H9 (cell line): ENCODE results near the gene PFN2. TPM values are rescaled to one million over a fixed set of nuclear protein-coding genes. Genes with fewer than 3 reads are reported as not detected.

Experiments used
- DNase-seq: peaks from one replicate; pipeline ENCODE4 v3.0.0-alpha.2; 2017
- H2AFZ ChIP-seq: one replicate; pipeline ENCODE4 v1.6.1; 2013; ENCODE audit warnings: mild to moderate bottlenecking, low read length, control low read depth, moderate library complexity
- H2AK5ac ChIP-seq: 2 replicates; pipeline ENCODE4 v1.6.1; 2013; ENCODE audit warnings: low read length, control low read depth, mixed read lengths; ENCODE audit not compliant: insufficient read length
- H2BK120ac ChIP-seq: one replicate; pipeline ENCODE4 v1.6.1; 2013; ENCODE audit warnings: low read depth, mild to moderate bottlenecking, low read length, control low read depth, inconsistent platforms; ENCODE audit not compliant: poor library complexity, severe bottlenecking
- H2BK12ac ChIP-seq: 2 replicates; pipeline ENCODE4 v1.6.1; 2013; ENCODE audit warnings: low read length, control low read depth, mixed read lengths, low read depth; ENCODE audit not compliant: insufficient read length
- H2BK15ac ChIP-seq: 2 replicates; pipeline ENCODE4 v1.6.1; 2013; ENCODE audit warnings: low read depth, low read length, control low read depth
- H2BK20ac ChIP-seq: one replicate; pipeline ENCODE4 v1.6.1; 2013; ENCODE audit warnings: low read depth, mild to moderate bottlenecking, low read length, control low read depth, inconsistent platforms; ENCODE audit not compliant: poor library complexity, severe bottlenecking
- H2BK5ac ChIP-seq: 2 replicates; pipeline ENCODE4 v1.6.1; 2013; ENCODE audit warnings: low read length, control low read depth, mixed read lengths; ENCODE audit not compliant: insufficient read length
- H3K14ac ChIP-seq: 2 replicates; pipeline ENCODE4 v1.6.1; 2013; ENCODE audit warnings: low read length, control low read depth; ENCODE audit not compliant: insufficient read depth
- H3K18ac ChIP-seq: 2 replicates; pipeline ENCODE4 v1.6.1; 2013; ENCODE audit warnings: low read depth, mild to moderate bottlenecking, mixed read lengths, low read length, control low read depth; ENCODE audit not compliant: insufficient read length
- H3K23ac ChIP-seq: 2 replicates; pipeline ENCODE4 v1.6.1; 2013; ENCODE audit warnings: low read length, control low read depth, mixed read lengths, low read depth; ENCODE audit not compliant: insufficient read length
- H3K23me2 ChIP-seq: 2 replicates; pipeline ENCODE4 v1.6.1; 2013; ENCODE audit warnings: low read depth, mild to moderate bottlenecking, mixed read lengths, low read length, control low read depth; ENCODE audit not compliant: insufficient read length, poor library complexity, severe bottlenecking
- H3K27ac ChIP-seq: 2 replicates; pipeline ENCODE4 v1.5.1; 2013; ENCODE audit warnings: low read length, control low read depth, mixed read lengths, low read depth; ENCODE audit not compliant: insufficient read length
- H3K27me3 ChIP-seq: 2 replicates; pipeline ENCODE4 v1.6.1; 2013; ENCODE audit warnings: low read length, control low read depth, inconsistent platforms; ENCODE audit not compliant: insufficient read depth
- H3K4ac ChIP-seq: 2 replicates; pipeline ENCODE4 v1.6.1; 2013; ENCODE audit warnings: low read depth, mild to moderate bottlenecking, control low read depth, inconsistent platforms, low read length, moderate library complexity
- H3K4me1 ChIP-seq: 2 replicates; pipeline ENCODE4 v1.6.1; 2013; ENCODE audit warnings: low read length, control low read depth, inconsistent platforms; ENCODE audit not compliant: insufficient read depth
- H3K4me2 ChIP-seq: 2 replicates; pipeline ENCODE4 v1.6.1; 2013; ENCODE audit warnings: low read length, control low read depth, mixed read lengths; ENCODE audit not compliant: insufficient read length, insufficient read depth
- H3K56ac ChIP-seq: 2 replicates; pipeline ENCODE4 v1.6.1; 2013; ENCODE audit warnings: low read depth, mild to moderate bottlenecking, mixed read lengths, low read length, control low read depth; ENCODE audit not compliant: insufficient read length
- H3K79me1 ChIP-seq: 2 replicates; pipeline ENCODE4 v1.6.1; 2013; ENCODE audit warnings: low read depth, mild to moderate bottlenecking, moderate library complexity, low read length, control low read depth, inconsistent platforms; ENCODE audit not compliant: insufficient read depth, poor library complexity, severe bottlenecking
- H3K79me2 ChIP-seq: 2 replicates; pipeline ENCODE4 v1.6.1; 2013; ENCODE audit warnings: low read length, control low read depth, inconsistent platforms; ENCODE audit not compliant: insufficient read depth
- H3K9ac ChIP-seq: 2 replicates; pipeline ENCODE4 v1.6.1; 2013; ENCODE audit warnings: low read length, control low read depth, mixed read lengths; ENCODE audit not compliant: insufficient read length; ENCODE audit errors: extremely low read depth
- H3K9me3 ChIP-seq: one replicate; pipeline ENCODE4 v1.6.1; 2013; ENCODE audit warnings: low read depth, low read length, inconsistent platforms; ENCODE audit not compliant: control insufficient read depth
- H3T11ph ChIP-seq: one replicate; pipeline ENCODE4 v1.6.1; 2013; ENCODE audit warnings: mild to moderate bottlenecking, low read length, control low read depth, inconsistent platforms
- H4K20me1 ChIP-seq: one replicate; pipeline ENCODE4 v1.6.1; 2013; ENCODE audit not compliant: control insufficient read depth, insufficient read length, insufficient read depth
- H4K5ac ChIP-seq: 2 replicates; pipeline ENCODE4 v1.6.1; 2013; ENCODE audit warnings: low read depth, mild to moderate bottlenecking, mixed read lengths, low read length, control low read depth; ENCODE audit not compliant: insufficient read length
- H4K8ac ChIP-seq: replicated peaks from 2 replicates; pipeline ENCODE4 v1.6.1; 2013; ENCODE audit warnings: low read length, control low read depth, mixed read lengths, low read depth; ENCODE audit not compliant: insufficient read length
- H4K91ac ChIP-seq: 2 replicates; pipeline ENCODE4 v1.6.1; 2013; ENCODE audit warnings: low read depth, mild to moderate bottlenecking, moderate library complexity, mixed read lengths, low read length, control low read depth; ENCODE audit not compliant: insufficient read length
- H3K27ac Mint-ChIP-seq, 3 experiments: 2 replicates in 2 of 3; 3 replicates in 1 of 3; pipeline ENCODE4 v1.8.0; 2020 to 2021; ENCODE audit warnings: mixed read lengths in 3 of 3, mild to moderate bottlenecking in 1 of 3, moderate library complexity in 1 of 3
- H3K27me3 Mint-ChIP-seq: 2 replicates; pipeline ENCODE4 v1.8.0; 2021; ENCODE audit warnings: low read depth, mild to moderate bottlenecking, moderate library complexity, mixed read lengths
- H3K36me3 Mint-ChIP-seq, 3 experiments: 2 replicates in 2 of 3; 3 replicates in 1 of 3; pipeline ENCODE4 v1.8.0; 2020 to 2021; ENCODE audit warnings: low read depth in 3 of 3, mixed read lengths in 3 of 3; ENCODE audit not compliant: insufficient read depth in 1 of 3
- H3K4me1 Mint-ChIP-seq, 2 experiments: 2 replicates each; pipeline ENCODE4 v1.8.0; 2020; ENCODE audit warnings: mixed read lengths in 2 of 2
- H3K4me3 Mint-ChIP-seq, 2 experiments: 2 replicates in 1 of 2; 3 replicates in 1 of 2; pipeline ENCODE4 v1.8.0; 2020 to 2021; ENCODE audit warnings: mild to moderate bottlenecking in 2 of 2, mixed read lengths in 2 of 2, moderate library complexity in 1 of 2
- H3K9me3 Mint-ChIP-seq, 2 experiments: 2 replicates in 1 of 2; 3 replicates in 1 of 2; pipeline ENCODE4 v1.8.0; 2020; ENCODE audit warnings: mild to moderate bottlenecking in 2 of 2, mixed read lengths in 2 of 2, moderate library complexity in 1 of 2
- CTCF ChIP-seq: fragments of 200-600 bp; sonication (generic); conservative IDR thresholded peaks from 3 replicates; pipeline ENCODE4 v1.8.0; 2021; ENCODE audit warnings: antibody characterized with exemption, mild to moderate bottlenecking
- WGBS: extraction: QIAGEN DNeasy Blood & Tissue Kit; methylation state at CpG from one replicate; pipeline ENCODE4 v1.1.7; 2013; ENCODE audit warnings: missing lambda C conversion rate, low lambda C conversion rate, mixed read lengths; ENCODE audit not compliant: insufficient read length; ENCODE audit errors: extremely low coverage; 5-methylcytosine and 5-hydroxymethylcytosine counted together
- total RNA-seq: library from RNA; stranded (reverse); gene quantifications from 2 replicates; pipeline ENCODE4 v1.2.1, GENCODE V29; 2021

PFN2 gene
- total RNA-seq, 1 experiment from 2014 or later: 174 TPM

GRCh38 chr3:149958171-149958796 lies 12.4 kb downstream of the PFN2 start:
- Histone ChIP-seq H3K79me2 (no peaks in the 10 kb centered on the region), H2BK15ac (no peak overlapping the region), H4K8ac (no peak overlapping the region), H3K9ac (no peak overlapping the region), H3K56ac (no peak overlapping the region), H3K18ac (no peak overlapping the region), H2BK120ac (no peak overlapping the region), H3K14ac (no peak overlapping the region), H4K5ac (no peak overlapping the region), H3K27me3 (no peaks in the 10 kb centered on the region), H4K20me1 (no peaks in the 10 kb centered on the region), H2AFZ (no peak overlapping the region), H3K79me1 (no peaks in the 10 kb centered on the region), H3K4me2 (no peak overlapping the region), H2AK5ac (no peak overlapping the region), H2BK20ac (no peak overlapping the region), H3K4ac (no peak overlapping the region), H3K4me1 (no peaks in the 10 kb centered on the region), H3K23ac (no peak overlapping the region), H3K23me2 (no peaks in the 10 kb centered on the region), H3K27ac (no peak overlapping the region), H3K9me3 (no peaks in the 10 kb centered on the region), H2BK5ac (no peak overlapping the region), H4K91ac (no peak overlapping the region), H2BK12ac (no peak overlapping the region), H3T11ph (no peak overlapping the region)
- no peak overlapping the region for H3K4me3 Mint-ChIP-seq
- no peaks in the 10 kb centered on the region for H3K27me3 Mint-ChIP-seq
- H3K9me3 Mint-ChIP-seq: no peaks in the 10 kb centered on the region
- no peak for DNase-seq
- peak; percentile 50 for TF ChIP-seq CTCF
- WGBS: no CpG with 5 or more reads among the region's 3 CpGs
- peak overlapping the region in 2 of 3 experiments; percentile 3 to 69; a peak in 3 of 7 replicates for H3K27ac Mint-ChIP-seq
- H3K36me3 Mint-ChIP-seq: peaks cover 6 to 15% (median 14%) of the 10 kb centered on the region in 3 experiments; a peak in 6 of 7 replicates
- H3K4me1 Mint-ChIP-seq: peaks cover 15 to 22% of the 10 kb centered on the region in 2 experiments
